Measurements from ENCODE around the gene MFSD6. TPM values are rescaled to one million over a fixed set of nuclear protein-coding genes. Genes with fewer than 3 reads are reported as not detected.

The MFSD6 gene
- total and polyA plus RNA-seq, 2 donors (not counting 1 experiment from before 2014, with no cell fraction given) = 31.4 to 50.8 TPM

- no peak overlapping the region for H3K27ac ChIP-seq (ENCODE audit: insufficient read depth, low read length)
- H3K9ac ChIP-seq (ENCODE audit: insufficient read depth, low read length) = no peak overlapping the region
- no peaks in the 10 kb centered on the region for H3K36me3 ChIP-seq (ENCODE audit: control insufficient read depth, insufficient read depth, low read length)
- TF ChIP-seq EZH2 (IDR thresholded peaks at IDR 0.05; ENCODE audit: low read length, missing control alignments) = no peak
- no peak for TF ChIP-seq CTCF (conservative IDR thresholded peaks at IDR 0.05 in 1 of 2, IDR thresholded peaks at IDR 0.05 in 1 of 2; ENCODE audit: low read depth in 1 of 2, low read length in 2 of 2)
- no peaks in the 10 kb centered on the region for H3K27me3 ChIP-seq (ENCODE audit: control insufficient read depth, insufficient read depth, low read length)
- H3K4me3 ChIP-seq (replicated peaks in 1 of 4; ENCODE audit: control extremely low read depth in 1 of 4, insufficient read depth in 1 of 4, low read depth in 3 of 4, low read length in 4 of 4) = no peak overlapping the region
- no peaks in the 10 kb centered on the region for H3K79me2 ChIP-seq (ENCODE audit: control insufficient read depth, insufficient read depth, low read length)
- no peaks in the 10 kb centered on the region for H3K9me3 ChIP-seq (ENCODE audit: control insufficient read depth, insufficient read depth, low read depth, low read length)
- H3K4me2 ChIP-seq (ENCODE audit: extremely low read depth, insufficient read depth, low read length) = no peak overlapping the region
- DNase-seq (ENCODE audit: low read depth in 2 of 2) = peak in 1 of 2 donors; percentile 6
- H4K20me1 ChIP-seq (ENCODE audit: control insufficient read depth, extremely low read depth, insufficient read depth, low read length) = no peaks in the 10 kb centered on the region
- no peak overlapping the region for H2AFZ ChIP-seq (ENCODE audit: low read length)
- H3K4me1 ChIP-seq (ENCODE audit: control insufficient read depth, extremely low read depth, insufficient read depth, low read length) = no peaks in the 10 kb centered on the region
These were observed 107.5 kb downstream of the MFSD6 start for GRCh38 chr2:190515687-190516086.

DNA sequence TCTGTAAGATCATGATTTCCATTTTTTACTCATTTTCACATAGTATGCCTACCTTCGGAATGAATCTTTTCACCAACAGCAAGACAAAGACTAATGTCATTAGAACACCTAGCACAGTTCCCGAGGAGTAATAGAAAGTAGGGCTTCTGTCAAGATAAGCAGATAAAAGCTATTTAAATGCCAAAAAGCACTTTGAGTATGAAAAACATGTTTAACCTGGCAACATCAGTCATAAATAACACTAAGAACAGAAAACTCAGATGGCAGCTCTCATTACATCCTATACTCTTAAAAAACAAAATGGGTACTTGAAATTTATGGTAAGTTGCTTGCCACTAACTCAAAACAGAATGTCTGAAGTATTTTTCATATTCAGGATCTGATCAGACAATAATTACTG is 109.3 kb downstream of the MFSD6 start:
- TF ChIP-seq EZH2 (IDR thresholded peaks at IDR 0.05; ENCODE audit: low read length, missing control alignments) = no peak
- TF ChIP-seq CTCF (conservative IDR thresholded peaks at IDR 0.05 in 1 of 2, IDR thresholded peaks at IDR 0.05 in 1 of 2; ENCODE audit: low read depth in 1 of 2, low read length in 2 of 2) = no peak
- Histone ChIP-seq H3K9me3 (ENCODE audit: control insufficient read depth, insufficient read depth, low read depth, low read length) (no peaks in the 10 kb centered on the region), H3K79me2 (ENCODE audit: control insufficient read depth, insufficient read depth, low read length) (no peaks in the 10 kb centered on the region), H2AFZ (ENCODE audit: low read length) (no peak overlapping the region), H3K4me1 (ENCODE audit: control insufficient read depth, extremely low read depth, insufficient read depth, low read length) (no peaks in the 10 kb centered on the region), H3K4me2 (ENCODE audit: extremely low read depth, insufficient read depth, low read length) (no peak overlapping the region), H3K27ac (ENCODE audit: insufficient read depth, low read length) (no peak overlapping the region), H3K4me3 (replicated peaks in 1 of 4; ENCODE audit: control extremely low read depth in 1 of 4, insufficient read depth in 1 of 4, low read depth in 3 of 4, low read length in 4 of 4) (no peak overlapping the region), H4K20me1 (ENCODE audit: control insufficient read depth, extremely low read depth, insufficient read depth, low read length) (no peaks in the 10 kb centered on the region), H3K9ac (ENCODE audit: insufficient read depth, low read length) (no peak overlapping the region), H3K36me3 (ENCODE audit: control insufficient read depth, insufficient read depth, low read length) (no peaks in the 10 kb centered on the region), H3K27me3 (ENCODE audit: control insufficient read depth, insufficient read depth, low read length) (no peaks in the 10 kb centered on the region)
- no peak for DNase-seq (ENCODE audit: low read depth in 2 of 2)

DNA sequence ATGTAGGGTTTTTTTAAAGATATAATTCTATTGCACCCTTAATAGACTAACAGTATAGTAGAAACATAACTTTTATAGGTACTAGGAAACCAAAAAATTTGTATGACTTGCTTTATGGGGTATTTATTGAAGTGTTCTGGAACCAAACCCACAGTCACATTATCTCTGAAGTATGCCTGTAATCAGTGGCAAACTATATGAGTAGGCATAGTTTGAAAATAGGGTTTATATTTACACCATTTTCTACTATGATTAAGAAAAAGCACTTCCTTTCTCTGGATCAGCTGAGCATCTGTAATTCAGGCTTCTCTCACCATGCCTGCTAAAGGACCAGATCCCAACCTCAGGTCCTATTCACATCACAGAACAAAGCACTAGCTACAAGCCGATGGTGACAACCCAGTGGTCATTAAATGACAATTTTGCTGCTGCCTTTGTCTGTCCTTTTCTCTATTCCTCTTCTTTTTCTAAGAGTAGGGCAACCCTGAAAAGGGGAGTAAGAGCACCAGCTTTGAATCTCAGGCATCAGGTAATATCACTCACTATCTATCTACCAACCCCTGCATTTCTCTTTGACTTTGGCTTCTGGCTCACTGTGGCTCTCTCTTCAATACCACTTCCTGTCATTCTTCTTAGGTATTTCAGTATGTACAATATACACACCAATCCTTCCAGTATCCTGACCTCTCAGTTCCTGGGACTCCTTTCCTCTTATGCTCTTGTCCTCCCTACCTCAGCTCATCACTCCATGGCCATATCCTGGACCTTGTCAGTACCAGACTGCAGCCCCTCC is 112.0 kb downstream of the MFSD6 start:
- Histone ChIP-seq H2AFZ (ENCODE audit: low read length) (no peak overlapping the region), H3K4me3 (replicated peaks in 1 of 4; ENCODE audit: control extremely low read depth in 1 of 4, insufficient read depth in 1 of 4, low read depth in 3 of 4, low read length in 4 of 4) (no peak overlapping the region), H3K27ac (ENCODE audit: insufficient read depth, low read length) (no peak overlapping the region), H3K4me2 (ENCODE audit: extremely low read depth, insufficient read depth, low read length) (no peak overlapping the region), H3K9ac (ENCODE audit: insufficient read depth, low read length) (no peak overlapping the region), H3K79me2 (ENCODE audit: control insufficient read depth, insufficient read depth, low read length) (no peaks in the 10 kb centered on the region), H3K36me3 (ENCODE audit: control insufficient read depth, insufficient read depth, low read length) (no peaks in the 10 kb centered on the region), H3K27me3 (ENCODE audit: control insufficient read depth, insufficient read depth, low read length) (no peaks in the 10 kb centered on the region), H3K9me3 (ENCODE audit: control insufficient read depth, insufficient read depth, low read depth, low read length) (no peaks in the 10 kb centered on the region), H3K4me1 (ENCODE audit: control insufficient read depth, extremely low read depth, insufficient read depth, low read length) (no peaks in the 10 kb centered on the region), H4K20me1 (ENCODE audit: control insufficient read depth, extremely low read depth, insufficient read depth, low read length) (no peaks in the 10 kb centered on the region)
- DNase-seq (ENCODE audit: low read depth in 2 of 2) = no peak
- TF ChIP-seq CTCF (conservative IDR thresholded peaks at IDR 0.05 in 1 of 2, IDR thresholded peaks at IDR 0.05 in 1 of 2; ENCODE audit: low read depth in 1 of 2, low read length in 2 of 2) = no peak
- TF ChIP-seq EZH2 (IDR thresholded peaks at IDR 0.05; ENCODE audit: low read length, missing control alignments) = no peak
